Left lung (tissue), 10 donors: Measurements from ENCODE around the gene FLYWCH2. TPM values are rescaled to one million over a fixed set of nuclear protein-coding genes. Genes with fewer than 3 reads are reported as not detected.

ENCODE experiments used
- ATAC-seq: fragments of 200-7000 bp; cut with Tn5 transposase; one replicate; pipeline ENCODE4 v1.9.1; 2020; ENCODE audit warnings: moderate library complexity
- DNase-seq, 4 donors: peaks; one replicate each; pipeline ENCODE4 v3.0.0-alpha.2; 2013 to 2020
- H3K27ac ChIP-seq, 2 donors: fragments of 200-600 bp; sonication (generic) in 1 of 2; one replicate each; pipeline versions ENCODE4 v1.5.0 to v1.8.0; 2020 to 2021
- H3K27me3 ChIP-seq, 2 donors: fragments of 200-600 bp; sonication (generic) in 1 of 2; one replicate each; pipeline versions ENCODE4 v1.5.0 to v1.8.0; 2020 to 2021
- H3K36me3 ChIP-seq, 2 donors: fragments of 200-600 bp; sonication (generic) in 1 of 2; one replicate each; pipeline versions ENCODE4 v1.5.0 to v1.8.0; 2020 to 2021
- H3K4me1 ChIP-seq, 2 donors: fragments of 200-600 bp; one replicate each; pipeline ENCODE4 v1.8.0; 2021
- H3K4me3 ChIP-seq, 2 donors: fragments of 200-600 bp; sonication (generic) in 1 of 2; one replicate each; pipeline versions ENCODE4 v1.5.0 to v1.8.0; 2020 to 2021; ENCODE audit warnings: mild to moderate bottlenecking in 1 of 2
- H3K9me3 ChIP-seq, 2 donors: fragments of 200-600 bp; sonication (generic) in 1 of 2; one replicate each; pipeline versions ENCODE4 v1.5.0 to v1.8.0; 2020 to 2021
- intact Hi-C, 2 donors: fragments of 100-400 bp; cut with DNase I; formaldehyde crosslinking; loops; one replicate each; pipeline versions ENCODE4 v1.11.2 to v1.14.2; 2022
- polyA plus RNA-seq, 6 donors: library from polyadenylated mRNA; unstranded; fragments of 120-200 nt; gene quantifications; one replicate each; pipeline ENCODE4 v1.2.1, GENCODE V29; 2013; ENCODE audit not compliant: insufficient read length in 6 of 6
- total RNA-seq, 2 donors: library from RNA; stranded (reverse); fragmentation: NEBNext Ultra II Directional; extraction: Animal tissue kit (Norgen Biotek cat#: 25700); gene quantifications; one replicate each; pipeline ENCODE4 v1.2.1, GENCODE V29; 2021
- TF ChIP-seq, protein P1 (sequence below), 2 donors: fragments of 200-600 bp; sonication (generic) in 1 of 2; IDR thresholded peaks; one replicate each; pipeline versions ENCODE4 v1.5.0 to v1.8.0; 2021; ENCODE audit warnings: antibody characterized with exemption in 2 of 2
- donor health status: DM: no; HTN: yes; CAD: no.
- donor health status: DM: no; HTN: no; CAD: no.

Gene FLYWCH2
- total and polyA plus RNA-seq, 8 donors: 15.6 to 24.5 (median 20.9) TPM

DNA sequence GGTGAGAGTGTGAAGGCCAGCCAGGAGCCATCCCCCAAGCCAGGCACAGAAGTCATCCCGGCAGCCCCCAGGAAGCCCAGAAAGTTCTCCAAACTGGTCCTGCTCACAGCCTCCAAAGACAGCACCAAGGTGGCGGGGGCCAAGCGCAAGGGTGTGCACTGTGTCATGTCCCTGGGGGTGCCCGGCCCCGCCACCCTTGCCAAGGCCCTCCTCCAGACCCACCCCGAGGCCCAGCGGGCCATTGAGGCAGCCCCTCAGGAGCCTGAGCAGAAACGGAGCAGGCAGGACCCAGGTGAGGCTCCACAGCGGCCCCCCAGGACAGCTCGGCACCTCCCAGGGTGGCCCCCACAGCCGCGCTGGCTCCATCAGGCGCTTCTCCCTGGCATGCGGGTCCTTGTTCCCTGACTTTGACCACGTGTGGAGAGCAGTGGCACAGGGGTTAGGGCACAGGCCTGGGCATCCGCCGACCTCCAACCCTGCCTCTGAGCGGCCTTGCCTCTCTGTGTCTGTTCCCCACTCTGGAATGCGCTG lies 13.5 kb downstream of the FLYWCH2 start:
- H3K9me3 ChIP-seq: no peaks in the 10 kb centered on the region
- DNase-seq (no peak), ATAC-seq (no peak)
- no peaks in the 10 kb centered on the region for H3K4me1 ChIP-seq
- no peaks in the 10 kb centered on the region for H3K27me3 ChIP-seq
- intact Hi-C loops: no loop called here
- H3K4me3 ChIP-seq: no peak overlapping the region
- TF ChIP-seq, protein P1, sequence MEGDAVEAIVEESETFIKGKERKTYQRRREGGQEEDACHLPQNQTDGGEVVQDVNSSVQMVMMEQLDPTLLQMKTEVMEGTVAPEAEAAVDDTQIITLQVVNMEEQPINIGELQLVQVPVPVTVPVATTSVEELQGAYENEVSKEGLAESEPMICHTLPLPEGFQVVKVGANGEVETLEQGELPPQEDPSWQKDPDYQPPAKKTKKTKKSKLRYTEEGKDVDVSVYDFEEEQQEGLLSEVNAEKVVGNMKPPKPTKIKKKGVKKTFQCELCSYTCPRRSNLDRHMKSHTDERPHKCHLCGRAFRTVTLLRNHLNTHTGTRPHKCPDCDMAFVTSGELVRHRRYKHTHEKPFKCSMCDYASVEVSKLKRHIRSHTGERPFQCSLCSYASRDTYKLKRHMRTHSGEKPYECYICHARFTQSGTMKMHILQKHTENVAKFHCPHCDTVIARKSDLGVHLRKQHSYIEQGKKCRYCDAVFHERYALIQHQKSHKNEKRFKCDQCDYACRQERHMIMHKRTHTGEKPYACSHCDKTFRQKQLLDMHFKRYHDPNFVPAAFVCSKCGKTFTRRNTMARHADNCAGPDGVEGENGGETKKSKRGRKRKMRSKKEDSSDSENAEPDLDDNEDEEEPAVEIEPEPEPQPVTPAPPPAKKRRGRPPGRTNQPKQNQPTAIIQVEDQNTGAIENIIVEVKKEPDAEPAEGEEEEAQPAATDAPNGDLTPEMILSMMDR (IDR thresholded peaks at IDR 0.05): no peak
- no peak overlapping the region for H3K27ac ChIP-seq
- peaks cover 0 to 40% of the 10 kb centered on the region in 2 donors for H3K36me3 ChIP-seq

DNA sequence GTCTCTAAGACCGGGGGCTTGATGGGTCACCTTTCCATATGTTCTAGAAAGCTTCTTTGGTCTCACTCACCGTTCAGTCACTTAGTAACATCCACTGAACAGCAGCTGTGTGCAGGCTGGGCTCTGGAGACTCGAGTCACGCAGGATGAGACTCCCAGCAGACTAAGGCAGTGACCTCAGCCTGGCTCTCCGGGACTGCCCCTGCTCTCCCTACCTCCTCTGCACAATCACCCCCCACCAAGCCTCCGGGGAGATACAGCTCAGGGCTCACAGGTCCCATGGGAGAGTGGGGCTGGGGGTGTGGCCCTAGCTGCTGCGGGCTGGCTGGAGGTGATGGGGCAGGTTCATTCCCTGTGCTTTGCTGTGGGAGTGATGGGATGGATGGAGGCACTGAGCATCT lies 14.1 kb downstream of the FLYWCH2 start:
- Histone ChIP-seq H3K4me1 (no peaks in the 10 kb centered on the region), H3K4me3 (no peak overlapping the region), H3K27me3 (no peaks in the 10 kb centered on the region), H3K27ac (no peak overlapping the region), H3K9me3 (no peaks in the 10 kb centered on the region), H3K36me3 (peaks cover 0 to 40% of the 10 kb centered on the region in 2 donors)
- ATAC-seq (no peak), DNase-seq (no peak)
- TF ChIP-seq, protein P1 (IDR thresholded peaks at IDR 0.05): no peak
- intact Hi-C loops: no loop called here

DNA sequence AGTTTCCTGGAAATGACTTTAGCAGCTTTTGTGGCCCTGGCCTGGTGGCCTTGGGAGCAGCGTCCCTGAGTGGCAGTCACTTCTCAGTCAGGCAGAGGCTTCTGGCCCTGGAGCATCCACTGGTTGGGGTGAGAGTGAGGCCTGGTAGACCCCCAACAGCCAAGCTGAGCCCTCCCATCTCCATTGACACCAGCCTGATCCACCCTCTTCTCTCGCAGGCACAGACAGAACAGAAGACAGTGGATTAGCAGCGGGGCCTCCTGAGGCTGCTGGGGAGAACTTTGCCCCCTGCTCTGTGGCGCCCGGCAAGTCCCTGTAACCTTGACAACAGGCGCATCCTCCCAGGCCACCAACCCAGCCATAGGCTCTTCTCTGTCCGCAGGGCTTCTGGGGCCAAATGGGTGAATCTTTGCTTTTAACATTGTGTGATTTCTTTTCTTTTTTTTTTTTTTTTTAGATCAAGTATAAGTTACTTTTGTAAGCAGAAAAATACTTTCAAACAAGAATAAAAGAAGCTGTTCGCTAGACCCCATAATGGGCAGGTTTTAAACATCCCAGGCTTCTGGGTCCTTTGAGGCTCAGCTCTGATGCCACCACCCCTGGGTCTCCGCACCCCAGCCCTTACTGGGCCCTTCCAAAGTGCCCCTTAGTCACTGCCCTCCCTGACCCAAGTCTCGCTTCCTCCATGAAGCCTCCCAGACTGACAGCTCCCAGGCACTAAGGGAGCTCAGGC lies 16.0 kb downstream of the FLYWCH2 start:
- Histone ChIP-seq H3K36me3 (peaks cover 0 to 40% of the 10 kb centered on the region in 2 donors), H3K4me1 (peaks cover 5 to 7% of the 10 kb centered on the region in 2 donors), H3K27me3 (no peaks in the 10 kb centered on the region), H3K4me3 (no peak overlapping the region), H3K9me3 (no peaks in the 10 kb centered on the region), H3K27ac (no peak overlapping the region)
- DNase-seq (no peak), ATAC-seq (no peak)
- intact Hi-C loops: no loop called here
- TF ChIP-seq, protein P1 (IDR thresholded peaks at IDR 0.05): no peak

DNA sequence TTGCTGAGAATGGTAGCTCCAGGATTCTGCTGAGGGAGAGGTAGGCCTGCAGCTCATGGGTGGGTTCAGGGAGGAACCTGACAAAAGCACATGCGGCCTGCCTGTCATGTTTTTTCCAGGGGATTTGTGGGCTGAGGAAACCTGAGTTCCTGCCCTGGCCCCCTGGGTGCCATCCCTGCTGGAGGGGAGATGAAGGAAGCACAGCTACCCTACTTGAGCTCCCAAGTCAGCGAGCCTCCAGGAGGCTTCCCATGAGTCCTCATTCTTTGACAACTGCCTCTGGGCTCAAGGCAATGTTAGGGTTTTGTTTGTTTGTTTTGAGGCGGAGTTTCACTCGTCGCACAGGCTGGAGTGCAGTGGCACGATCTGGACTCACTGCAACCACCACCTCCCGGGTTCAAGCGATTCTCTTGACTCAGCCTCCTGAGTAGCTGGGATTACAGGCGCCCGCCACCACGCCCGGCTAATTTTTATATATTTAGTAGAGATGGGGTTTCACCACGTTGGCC lies 16.6 kb downstream of the FLYWCH2 start:
- H3K27me3 ChIP-seq: no peaks in the 10 kb centered on the region
- intact Hi-C loops: no loop called here
- peaks cover 0 to 40% of the 10 kb centered on the region in 2 donors for H3K36me3 ChIP-seq
- no peak overlapping the region for H3K4me3 ChIP-seq
- TF ChIP-seq, protein P1 (IDR thresholded peaks at IDR 0.05): no peak
- peaks cover 5 to 7% of the 10 kb centered on the region in 2 donors for H3K4me1 ChIP-seq
- H3K9me3 ChIP-seq: no peaks in the 10 kb centered on the region
- H3K27ac ChIP-seq: no peak overlapping the region
- ATAC-seq: no peak
- no peak for DNase-seq

DNA sequence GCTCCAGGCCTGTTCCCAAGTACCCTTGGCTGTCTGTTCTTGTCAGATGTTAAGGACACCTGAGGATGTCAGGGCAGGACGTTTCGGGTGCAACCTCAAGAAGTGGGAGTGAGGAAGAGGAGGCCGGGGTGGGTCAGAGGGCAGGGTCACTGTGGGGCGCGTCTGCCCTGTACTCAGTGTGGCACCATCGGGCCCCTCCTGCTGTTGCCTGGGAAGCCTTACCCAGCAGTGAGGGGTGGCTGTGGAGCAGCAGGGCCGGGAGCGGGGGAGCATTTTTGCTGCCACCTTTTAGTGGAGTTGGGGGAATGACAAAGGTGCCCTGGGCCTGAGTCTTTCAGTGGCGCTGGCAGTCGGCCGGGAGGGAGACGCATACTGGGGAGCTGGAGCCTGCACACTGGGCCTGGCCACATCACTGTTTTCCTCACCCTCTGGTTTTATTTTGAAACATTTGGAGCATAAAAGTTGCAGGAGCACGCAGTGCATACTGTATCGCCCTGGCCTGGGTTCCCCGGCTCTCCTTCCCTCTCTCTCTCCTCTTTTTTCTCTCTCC lies 17.6 kb downstream of the FLYWCH2 start:
- Histone ChIP-seq H3K27ac (no peak overlapping the region), H3K36me3 (peaks cover 0 to 40% of the 10 kb centered on the region in 2 donors), H3K4me1 (peaks cover 5 to 7% of the 10 kb centered on the region in 2 donors), H3K27me3 (no peaks in the 10 kb centered on the region), H3K4me3 (no peak overlapping the region), H3K9me3 (no peaks in the 10 kb centered on the region)
- intact Hi-C loops: no loop called here
- ATAC-seq (no peak), DNase-seq (no peak)
- TF ChIP-seq, protein P1 (IDR thresholded peaks at IDR 0.05): no peak
